ENCODE measurements around the gene UTF1. TPM values are rescaled to one million over a fixed set of nuclear protein-coding genes. Genes with fewer than 3 reads are reported as not detected.

Gene UTF1
- total and polyA plus RNA-seq, 9 of the 15 experiments (the other 6 are each of a cell fraction or from before 2014, with no cell fraction given) = 0.35 to 0.46 TPM; not detected in 7

DNA sequence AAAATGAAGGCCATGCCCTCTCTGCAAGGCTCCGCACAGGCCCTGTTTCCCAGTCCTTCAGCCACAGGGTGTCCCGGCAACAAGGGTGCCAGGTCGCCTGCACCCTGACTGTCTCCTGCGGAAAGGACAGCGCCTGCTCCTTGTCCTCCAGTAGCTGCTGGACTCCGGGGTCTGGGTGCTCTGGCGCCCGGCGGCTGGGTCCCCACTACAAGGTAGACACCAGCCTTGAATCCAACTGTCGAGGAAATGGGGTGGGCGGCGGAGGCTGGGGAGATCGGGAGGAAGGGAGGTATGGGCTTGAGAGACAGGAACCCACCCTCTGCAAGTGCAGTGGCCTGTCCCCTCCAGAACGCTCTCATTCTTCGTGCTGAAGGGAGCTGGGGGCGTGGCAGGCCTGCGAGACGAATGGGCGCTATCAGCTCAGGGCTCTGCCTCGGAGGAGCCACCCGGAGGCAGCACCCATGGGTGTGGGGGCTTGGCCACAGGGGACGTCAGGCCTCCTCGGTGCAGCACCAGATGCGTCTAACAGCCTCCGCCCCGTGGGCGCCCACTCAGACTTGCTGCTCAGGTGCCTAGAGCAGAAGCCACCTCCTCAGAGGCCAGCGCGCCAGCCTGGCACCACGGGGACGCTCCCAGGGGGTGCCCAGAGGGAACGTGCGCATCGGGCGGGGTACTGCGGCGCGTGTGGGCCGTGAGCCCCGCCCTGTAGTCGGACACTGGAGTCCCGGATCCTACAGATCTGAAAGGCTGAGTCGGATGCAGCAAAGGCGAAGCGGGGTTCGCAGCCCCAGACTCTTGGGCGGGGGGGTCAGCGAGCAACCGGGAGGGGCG lies 31.1 kb downstream of the UTF1 start:
- H4K20me1 ChIP-seq (replicated peaks; ENCODE audit: control insufficient read depth, insufficient read depth, low read length) = no peaks in the 10 kb centered on the region
- H3K9me1 ChIP-seq (ENCODE audit: control insufficient read depth, insufficient read depth, low read length) = no peaks in the 10 kb centered on the region
- H3K36me3 ChIP-seq (ENCODE audit: control insufficient read depth, insufficient read depth, low read length) = no peaks in the 10 kb centered on the region
- H3K4me2 ChIP-seq (ENCODE audit: insufficient read depth, low read length) = peak overlapping the region; percentile 74
- ATAC-seq = peak; percentile 70
- no peaks in the 10 kb centered on the region for H3K9me3 ChIP-seq (replicated peaks; ENCODE audit: control insufficient read depth, insufficient read depth, low read depth, low read length)
- intact Hi-C loops (cut with micrococcal nuclease) (no loop called here), in situ Hi-C loops (cut with MboI) (no loop called here)
- DNase-seq (ENCODE audit: extremely low read depth in 1 of 4, low spot score in 3 of 4) = peak; percentile 61 to 68 (median 64)
- FAIRE-seq = peak; percentile 71
- peak overlapping the region; percentile 51 for H3K4me3 ChIP-seq
- BruUV-seq (replicated peaks) = TSS peak; percentile 43
- no peaks in the 10 kb centered on the region for H3K27me3 ChIP-seq (ENCODE audit: control insufficient read depth in 2 of 2, insufficient read depth in 2 of 2, low read length in 2 of 2)
- ChIA-PET POLR2A (interaction anchor here (0.6 to 1.0 kb wide), 4 partner anchors 18 to 704 kb away, joined by 3 to 4 read pairs (median 4); no protein-coding TSS in a partner anchor), CTCF (ENCODE audit: low intra/inter-chr PET ratio) (no interaction called here)
- peak overlapping the region; percentile 33; the same call in 1 of the 2 replicates for H2AFZ ChIP-seq (ENCODE audit: low read depth, low read length)
- H3K27ac ChIP-seq (ENCODE audit: extremely low read depth, low read depth, low read length) = peak overlapping the region; percentile 77
- H3K4me1 ChIP-seq (replicated peaks in 1 of 2; ENCODE audit: control insufficient read depth in 2 of 2, insufficient read depth in 2 of 2, low read length in 2 of 2) = peaks cover 2 to 70% of the 10 kb centered on the region in 2 experiments; a peak in 3 of 5 replicates
- no peaks in the 10 kb centered on the region for H3K79me2 ChIP-seq (ENCODE audit: control insufficient read depth, insufficient read depth, low read length)
- WGBS (ENCODE audit: insufficient coverage, low coverage, missing lambda C conversion rate) = 27% methylated on average over 31 of the region's 50 CpGs
- peak overlapping the region; percentile 54 to 80; a peak in 3 of 4 replicates for H3K9ac ChIP-seq (ENCODE audit: insufficient read depth in 1 of 2, low read depth in 2 of 2, low read length in 2 of 2)
- TF ChIP-seq STAG1 (CRISPR knock-in tag; IDR thresholded peaks at IDR 0.05; ENCODE audit: borderline replicate concordance) = no peak
- 0 out of 2 replicates have a peak, but pooled peaks have one; percentile 3 for TF ChIP-seq EGR1 (conservative IDR thresholded peaks at IDR 0.05)
- TF ChIP-seq NCOA2 (IDR thresholded peaks at IDR 0.05; ENCODE audit: partially characterized antibody in 2 of 2) = no peak
- no peak for TF ChIP-seq FOXA3 (CRISPR knock-in tag; conservative IDR thresholded peaks at IDR 0.05 in 1 of 2, IDR thresholded peaks at IDR 0.05 in 1 of 2)
- TF ChIP-seq NR3C1 (CRISPR knock-in tag; IDR thresholded peaks at IDR 0.05) = no peak
- no peak for TF ChIP-seq TRIM28 (IDR thresholded peaks at IDR 0.05)
- TF ChIP-seq, protein P1, sequence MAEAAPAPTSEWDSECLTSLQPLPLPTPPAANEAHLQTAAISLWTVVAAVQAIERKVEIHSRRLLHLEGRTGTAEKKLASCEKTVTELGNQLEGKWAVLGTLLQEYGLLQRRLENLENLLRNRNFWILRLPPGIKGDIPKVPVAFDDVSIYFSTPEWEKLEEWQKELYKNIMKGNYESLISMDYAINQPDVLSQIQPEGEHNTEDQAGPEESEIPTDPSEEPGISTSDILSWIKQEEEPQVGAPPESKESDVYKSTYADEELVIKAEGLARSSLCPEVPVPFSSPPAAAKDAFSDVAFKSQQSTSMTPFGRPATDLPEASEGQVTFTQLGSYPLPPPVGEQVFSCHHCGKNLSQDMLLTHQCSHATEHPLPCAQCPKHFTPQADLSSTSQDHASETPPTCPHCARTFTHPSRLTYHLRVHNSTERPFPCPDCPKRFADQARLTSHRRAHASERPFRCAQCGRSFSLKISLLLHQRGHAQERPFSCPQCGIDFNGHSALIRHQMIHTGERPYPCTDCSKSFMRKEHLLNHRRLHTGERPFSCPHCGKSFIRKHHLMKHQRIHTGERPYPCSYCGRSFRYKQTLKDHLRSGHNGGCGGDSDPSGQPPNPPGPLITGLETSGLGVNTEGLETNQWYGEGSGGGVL (CRISPR knock-in tag; IDR thresholded peaks at IDR 0.05) = no peak
- no peak for TF ChIP-seq U2AF1 (optimal IDR thresholded peaks at IDR 0.05; ENCODE audit: low read depth, low read length)
- TF ChIP-seq YY1 (IDR thresholded peaks at IDR 0.05; ENCODE audit: borderline replicate concordance in 1 of 3, control insufficient read depth in 1 of 3, extremely low read depth in 1 of 3, insufficient read depth in 3 of 3, insufficient read length in 1 of 3, insufficient replicate concordance in 2 of 3, low read depth in 1 of 3, low read length in 2 of 3) = peak in 1 of 3 experiments; percentile 22
- TF ChIP-seq, protein P2, sequence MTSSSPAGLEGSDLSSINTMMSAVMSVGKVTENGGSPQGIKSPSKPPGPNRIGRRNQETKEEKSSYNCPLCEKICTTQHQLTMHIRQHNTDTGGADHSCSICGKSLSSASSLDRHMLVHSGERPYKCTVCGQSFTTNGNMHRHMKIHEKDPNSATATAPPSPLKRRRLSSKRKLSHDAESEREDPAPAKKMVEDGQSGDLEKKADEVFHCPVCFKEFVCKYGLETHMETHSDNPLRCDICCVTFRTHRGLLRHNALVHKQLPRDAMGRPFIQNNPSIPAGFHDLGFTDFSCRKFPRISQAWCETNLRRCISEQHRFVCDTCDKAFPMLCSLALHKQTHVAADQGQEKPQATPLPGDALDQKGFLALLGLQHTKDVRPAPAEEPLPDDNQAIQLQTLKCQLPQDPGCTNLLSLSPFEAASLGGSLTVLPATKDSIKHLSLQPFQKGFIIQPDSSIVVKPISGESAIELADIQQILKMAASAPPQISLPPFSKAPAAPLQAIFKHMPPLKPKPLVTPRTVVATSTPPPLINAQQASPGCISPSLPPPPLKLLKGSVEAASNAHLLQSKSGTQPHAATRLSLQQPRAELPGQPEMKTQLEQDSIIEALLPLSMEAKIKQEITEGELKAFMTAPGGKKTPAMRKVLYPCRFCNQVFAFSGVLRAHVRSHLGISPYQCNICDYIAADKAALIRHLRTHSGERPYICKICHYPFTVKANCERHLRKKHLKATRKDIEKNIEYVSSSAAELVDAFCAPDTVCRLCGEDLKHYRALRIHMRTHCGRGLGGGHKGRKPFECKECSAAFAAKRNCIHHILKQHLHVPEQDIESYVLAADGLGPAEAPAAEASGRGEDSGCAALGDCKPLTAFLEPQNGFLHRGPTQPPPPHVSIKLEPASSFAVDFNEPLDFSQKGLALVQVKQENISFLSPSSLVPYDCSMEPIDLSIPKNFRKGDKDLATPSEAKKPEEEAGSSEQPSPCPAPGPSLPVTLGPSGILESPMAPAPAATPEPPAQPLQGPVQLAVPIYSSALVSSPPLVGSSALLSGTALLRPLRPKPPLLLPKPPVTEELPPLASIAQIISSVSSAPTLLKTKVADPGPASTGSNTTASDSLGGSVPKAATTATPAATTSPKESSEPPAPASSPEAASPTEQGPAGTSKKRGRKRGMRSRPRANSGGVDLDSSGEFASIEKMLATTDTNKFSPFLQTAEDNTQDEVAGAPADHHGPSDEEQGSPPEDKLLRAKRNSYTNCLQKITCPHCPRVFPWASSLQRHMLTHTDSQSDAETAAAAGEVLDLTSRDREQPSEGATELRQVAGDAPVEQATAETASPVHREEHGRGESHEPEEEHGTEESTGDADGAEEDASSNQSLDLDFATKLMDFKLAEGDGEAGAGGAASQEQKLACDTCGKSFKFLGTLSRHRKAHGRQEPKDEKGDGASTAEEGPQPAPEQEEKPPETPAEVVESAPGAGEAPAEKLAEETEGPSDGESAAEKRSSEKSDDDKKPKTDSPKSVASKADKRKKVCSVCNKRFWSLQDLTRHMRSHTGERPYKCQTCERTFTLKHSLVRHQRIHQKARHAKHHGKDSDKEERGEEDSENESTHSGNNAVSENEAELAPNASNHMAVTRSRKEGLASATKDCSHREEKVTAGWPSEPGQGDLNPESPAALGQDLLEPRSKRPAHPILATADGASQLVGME (CRISPR knock-in tag; IDR thresholded peaks at IDR 0.05) = no peak
- no peak for TF ChIP-seq NCOA4 (IDR thresholded peaks at IDR 0.05; ENCODE audit: partially characterized antibody)

Data from K562 (cell line).